NCI-H2196 treated with DMSO at 0.1 percent for 48 hours (cell line): ENCODE results near the gene WDFY2.

ENCODE experiments used
- DNase-seq: peaks from one replicate; lab custom pipeline; 2025; ENCODE audit not compliant: unreplicated experiment; lab: John Stamatoyannopoulos, UW

WDFY2 gene

DNA sequence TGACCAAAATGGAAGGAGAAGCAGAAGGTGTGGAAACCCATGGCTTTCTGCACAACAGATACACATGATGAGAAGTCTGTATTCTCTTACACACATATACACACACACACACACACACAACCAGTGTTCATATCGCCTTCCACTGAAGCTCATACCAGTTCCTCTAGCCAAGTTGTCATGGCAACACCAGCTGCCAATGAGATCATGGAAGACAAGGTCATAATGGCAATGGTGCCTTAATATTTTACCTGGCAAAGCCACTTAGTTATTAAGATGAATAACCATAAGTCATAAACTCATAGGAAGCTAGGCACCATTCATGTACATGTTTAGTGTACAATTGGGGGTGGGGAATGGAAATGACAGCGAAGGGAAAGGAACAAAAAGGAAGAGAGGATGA, 222.3 kb downstream of the WDFY2 start:
- peak; percentile 25 for DNase-seq

DNA sequence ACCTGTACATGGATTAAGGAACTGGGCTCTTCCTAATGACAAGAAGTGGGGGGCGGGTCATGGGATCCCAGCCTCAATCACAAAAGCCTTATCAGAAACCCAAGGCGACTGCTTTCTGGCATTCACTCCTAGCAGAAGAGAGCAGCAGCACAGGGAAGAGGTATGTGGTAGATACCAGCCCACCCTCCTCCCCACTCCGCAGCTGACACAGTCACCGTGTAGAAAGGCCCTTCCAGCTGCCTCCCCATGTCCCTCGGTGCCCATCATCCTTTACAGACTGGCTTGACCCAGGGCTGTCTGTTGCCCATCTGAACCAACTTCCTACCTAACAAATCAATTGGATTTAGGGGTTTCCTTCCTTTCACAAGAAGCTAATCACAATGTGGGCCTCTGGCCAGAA, 222.8 kb downstream of the WDFY2 start:
- DNase-seq, result no peak

DNA sequence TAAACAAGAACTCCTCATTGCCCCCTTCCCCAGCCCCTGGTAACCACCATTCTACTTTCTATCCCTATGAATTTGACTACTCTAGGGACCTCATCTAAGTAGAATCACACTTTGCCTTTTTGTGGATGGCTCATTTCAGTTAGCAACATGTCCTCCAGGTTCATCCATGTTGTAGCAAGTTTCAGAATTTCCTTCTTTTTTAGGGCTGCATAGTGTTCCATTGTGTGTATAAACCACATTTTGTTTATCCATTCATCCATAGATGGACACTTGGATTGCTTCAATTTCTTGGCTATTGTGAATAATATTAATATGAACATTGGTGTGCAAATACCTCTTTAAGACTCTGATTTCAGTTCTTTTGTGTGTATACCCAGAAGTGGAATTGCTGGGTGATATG, 224.5 kb downstream of the WDFY2 start:
- no peak for DNase-seq

DNA sequence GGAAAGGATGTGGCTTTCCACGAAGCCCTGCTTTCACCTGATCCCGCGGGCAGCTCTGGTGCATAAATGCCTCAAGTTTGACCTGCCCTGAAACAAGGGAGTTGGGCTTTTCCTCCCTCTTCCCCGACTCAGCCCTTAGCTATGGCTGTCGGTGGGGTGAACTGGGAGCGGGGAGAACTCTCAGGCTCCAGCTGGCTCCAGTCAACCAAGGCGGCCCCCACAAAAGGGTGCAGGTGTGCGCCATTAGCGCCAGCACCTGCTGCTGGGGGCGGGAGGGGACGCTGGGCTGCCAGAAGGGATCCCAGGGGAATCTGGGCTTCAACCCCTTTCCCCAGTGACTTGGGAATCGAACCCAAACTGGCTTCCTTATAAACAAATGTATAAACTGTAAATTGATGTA, 226.8 kb downstream of the WDFY2 start:
- no peak for DNase-seq

DNA sequence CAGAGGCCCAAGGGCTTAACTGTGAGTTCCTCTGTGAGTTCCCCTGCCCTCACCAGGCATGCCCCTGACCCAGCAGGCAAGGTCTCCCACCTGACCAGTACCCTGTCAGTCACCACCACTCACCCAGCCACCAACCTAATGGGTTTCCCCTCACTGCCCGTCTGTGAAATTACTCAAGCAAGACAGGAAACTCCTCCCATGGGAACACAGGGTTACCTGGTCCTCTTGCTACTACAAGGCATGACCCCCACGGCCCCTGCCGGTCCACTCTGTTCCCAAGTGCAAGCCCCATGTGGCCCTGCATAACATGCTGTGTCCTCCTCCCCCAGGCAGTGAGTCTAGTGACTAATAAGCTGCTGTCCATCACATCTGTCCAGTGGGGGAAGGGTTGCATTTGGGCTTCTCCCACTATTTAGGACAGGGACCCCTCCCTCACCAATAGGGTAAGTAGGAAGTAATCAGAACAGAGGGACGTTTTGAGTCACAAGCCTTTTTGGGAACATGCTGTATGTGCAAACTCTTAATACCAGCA, 227.7 kb downstream of the WDFY2 start:
- DNase-seq, result no peak

DNA sequence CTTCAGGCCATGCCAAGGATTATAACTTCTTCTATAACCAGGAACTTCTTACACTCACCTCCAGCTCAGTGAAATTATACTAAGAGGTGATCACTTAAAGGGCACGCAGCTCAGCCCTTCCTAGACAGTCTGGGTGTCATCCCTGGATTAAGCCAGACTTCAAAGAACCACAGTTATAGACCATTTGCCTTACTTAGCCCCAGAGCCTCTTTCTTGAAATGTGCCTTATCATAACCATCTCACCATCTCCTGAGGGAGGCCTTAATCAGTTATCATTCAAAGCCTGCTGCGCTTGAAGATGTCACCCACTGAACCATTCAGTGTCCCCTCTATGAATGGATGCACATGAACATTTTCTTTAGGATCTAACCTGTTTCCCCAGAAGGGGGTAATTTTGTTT, 229.8 kb downstream of the WDFY2 start:
- no peak for DNase-seq

DNA sequence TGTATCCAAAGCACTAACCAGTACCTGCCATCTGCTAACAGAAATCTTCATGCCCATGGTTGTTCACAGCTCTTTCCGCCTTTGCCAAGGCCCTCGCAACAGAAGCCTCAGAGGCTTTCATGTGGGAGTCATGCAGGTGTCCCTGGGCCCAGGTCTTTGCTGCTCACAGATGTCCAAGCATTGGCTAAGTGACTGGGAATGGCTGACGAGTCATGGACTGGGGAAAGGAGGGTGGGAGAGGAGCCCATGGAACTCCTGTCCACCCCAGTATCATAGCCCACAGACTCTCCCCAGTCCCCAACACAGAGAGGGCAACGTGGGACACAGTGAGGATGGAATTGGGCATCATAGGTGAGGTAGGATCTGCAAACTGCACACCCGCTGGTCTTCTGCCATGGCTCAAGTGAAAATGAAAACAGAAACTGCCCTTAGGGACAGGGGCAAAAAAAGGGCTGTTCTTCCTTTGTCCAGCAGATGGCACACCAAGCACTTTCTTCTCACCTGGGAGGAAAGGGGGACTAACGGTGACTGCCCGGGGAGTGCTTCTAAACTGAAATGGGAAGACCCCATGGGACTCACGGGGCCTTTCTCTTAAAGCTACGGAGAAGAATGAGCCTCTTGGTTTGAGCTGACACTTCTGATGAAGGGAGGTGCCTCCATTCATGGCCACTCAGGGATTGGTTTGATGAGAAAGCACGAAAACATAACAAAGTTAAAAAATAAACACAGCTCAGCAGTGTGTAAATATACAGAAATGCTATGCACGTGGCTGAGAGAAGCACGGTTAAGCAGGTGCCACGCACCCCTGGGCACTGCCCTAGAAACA, 230.8 kb downstream of the WDFY2 start:
- DNase-seq, result peak; percentile 8

DNA sequence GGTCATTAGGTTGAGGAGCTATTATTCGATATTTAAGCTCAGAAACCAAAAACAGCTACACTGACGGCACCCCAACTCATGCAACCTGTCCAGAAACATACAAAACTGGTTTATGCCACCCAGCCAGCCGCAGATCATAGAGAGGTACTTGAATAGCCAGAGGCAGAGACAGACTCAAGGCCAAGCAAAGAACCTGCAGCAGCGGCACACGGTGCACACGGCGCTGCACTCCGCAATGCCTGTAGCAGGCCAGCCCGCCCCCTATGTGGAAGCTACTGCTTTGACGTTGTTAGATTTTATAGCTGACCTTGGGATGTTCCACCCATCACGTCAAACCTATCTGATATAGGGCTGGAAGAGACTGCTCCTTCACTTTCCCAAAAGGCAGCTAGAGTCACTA, 231.6 kb downstream of the WDFY2 start:
- DNase-seq, result no peak

DNA sequence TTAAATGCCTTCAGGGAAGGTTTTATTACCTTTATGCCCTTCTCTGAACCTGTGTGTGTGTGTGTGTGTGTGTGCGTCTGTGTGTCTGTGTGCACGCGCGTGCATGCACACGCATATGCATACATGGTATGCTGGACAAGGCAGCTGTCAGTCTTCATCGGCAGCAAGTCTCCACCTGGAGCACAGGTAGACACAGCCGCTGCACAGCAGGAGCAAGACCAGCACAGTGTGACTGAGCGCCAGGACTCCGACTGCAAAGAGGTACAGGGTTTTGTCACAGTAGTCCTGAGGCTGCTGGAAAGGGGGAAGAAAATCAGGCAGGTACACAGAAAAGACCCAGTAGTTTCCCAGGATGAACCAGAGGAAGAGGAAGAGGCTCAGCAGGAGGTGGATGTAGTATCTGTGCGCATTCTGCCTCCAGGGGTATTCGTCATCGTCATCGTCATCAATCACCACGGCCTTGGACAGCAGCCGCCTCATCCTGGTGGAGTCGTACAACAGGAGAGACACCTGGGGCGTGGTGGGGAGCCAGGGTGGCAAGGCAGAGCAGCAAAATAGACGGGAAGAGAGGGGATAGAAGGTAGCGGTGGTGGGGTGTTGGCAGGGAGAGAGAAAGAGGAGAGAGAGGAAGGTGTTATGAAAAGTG, 232.5 kb downstream of the WDFY2 start:
- no peak for DNase-seq
